22Rv1 (cell line): ENCODE measurements around the gene LMO7.

Experiments used
- H3K27ac ChIP-seq: fragments of 450-650 bp; 2 replicates; pipeline ENCODE4 v1.5.1; 2017
- CTCF ChIP-seq: fragments of 450-650 bp; IDR thresholded peaks from 2 replicates; pipeline ENCODE4 v1.5.1; 2017; ENCODE audit warnings: mild to moderate bottlenecking
- ZFX ChIP-seq: fragments of 450-650 bp; IDR thresholded peaks from 2 replicates; pipeline ENCODE4 v1.6.1; 2017; ENCODE audit warnings: antibody characterized with exemption, borderline replicate concordance

The LMO7 gene

GRCh38 chr13:75907044-75907443 lies 270.9 kb downstream of the LMO7 start:
- TF ChIP-seq ZFX (no peak), CTCF (no peak)
- H3K27ac ChIP-seq = no peak overlapping the region

- H3K27ac ChIP-seq = no peak overlapping the region
- no peak for TF ChIP-seq CTCF
- no peak for TF ChIP-seq ZFX
Observed at GRCh38 chr13:75908141-75908540, 272.0 kb downstream of the LMO7 start.
